Stromal cell of bone marrow (primary cell): ENCODE data around the gene PRR36.
"Not testable (repeated sequence)": the region's sequence is repeated elsewhere in the genome, so short reads cannot be mapped to it uniquely, and the experiment has no call there.

Source experiments
- DNase-seq: peaks from one replicate; pipeline ENCODE4 v3.0.0-alpha.2; 2012; ENCODE audit warnings: low read depth

PRR36 gene

DNA sequence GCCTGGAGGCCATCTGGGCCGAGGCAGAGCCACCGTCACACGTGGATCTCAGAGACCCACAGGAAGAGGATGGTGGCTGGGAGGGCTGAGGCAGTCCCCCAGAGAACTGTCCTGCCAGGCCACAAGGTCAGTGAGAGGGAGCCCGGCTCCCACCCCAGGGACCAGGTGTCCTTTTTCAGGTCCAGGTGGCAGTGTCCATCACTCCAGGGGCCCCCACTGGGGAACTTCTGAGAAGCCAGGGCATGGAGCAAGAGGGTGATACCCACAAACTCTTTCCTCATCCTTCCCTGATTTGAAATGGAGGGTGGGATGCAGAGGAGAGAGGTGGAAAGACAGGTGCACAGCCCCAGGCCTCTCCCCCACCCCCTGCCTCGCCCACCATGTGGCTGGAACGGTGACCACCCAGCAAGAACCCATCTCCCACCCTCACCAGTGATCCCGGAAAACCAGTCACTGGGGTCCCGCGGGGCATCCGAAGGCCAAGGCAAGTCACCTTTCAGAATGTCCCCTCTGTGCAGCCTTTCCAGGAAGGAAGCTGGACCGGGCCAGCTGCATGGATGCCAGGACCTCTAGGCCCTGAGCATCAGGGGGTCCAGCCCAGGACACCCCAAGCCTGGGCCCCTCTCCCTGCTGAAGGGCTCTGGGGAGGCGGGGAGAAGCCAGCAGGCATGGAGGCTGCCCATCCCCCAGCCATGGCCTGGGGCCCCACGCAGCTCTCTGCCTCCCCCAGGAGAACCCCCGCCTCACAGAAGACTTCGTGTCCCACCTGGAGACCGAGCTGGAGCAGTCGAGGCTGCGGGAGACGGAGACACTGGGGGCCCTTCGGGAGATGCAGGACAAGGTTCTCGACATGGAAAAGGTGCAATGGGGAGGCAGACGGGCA is 14.1 kb downstream of the PRR36 start:
- no peak for DNase-seq

DNA sequence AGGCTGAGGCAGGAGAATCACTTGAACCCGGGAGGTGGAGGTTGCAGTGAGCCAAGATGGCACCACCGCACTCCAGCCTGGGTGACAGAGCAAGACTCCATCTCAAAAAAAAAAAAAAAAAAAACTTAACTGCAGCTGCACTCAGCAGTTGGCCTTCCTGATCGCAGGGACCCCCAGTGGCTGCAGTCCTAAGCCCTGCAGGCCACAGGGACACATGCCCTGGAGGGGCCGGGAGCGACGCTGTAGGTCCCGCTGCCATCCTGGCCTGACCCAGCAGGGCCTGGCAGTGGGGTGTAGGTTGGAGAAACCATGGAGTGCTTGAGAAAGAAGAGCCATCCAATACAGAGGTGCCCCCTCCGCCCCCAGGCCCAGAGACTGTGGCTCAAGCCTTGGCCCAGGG is 15.1 kb downstream of the PRR36 start:
- not testable (repeated sequence) for DNase-seq

DNA sequence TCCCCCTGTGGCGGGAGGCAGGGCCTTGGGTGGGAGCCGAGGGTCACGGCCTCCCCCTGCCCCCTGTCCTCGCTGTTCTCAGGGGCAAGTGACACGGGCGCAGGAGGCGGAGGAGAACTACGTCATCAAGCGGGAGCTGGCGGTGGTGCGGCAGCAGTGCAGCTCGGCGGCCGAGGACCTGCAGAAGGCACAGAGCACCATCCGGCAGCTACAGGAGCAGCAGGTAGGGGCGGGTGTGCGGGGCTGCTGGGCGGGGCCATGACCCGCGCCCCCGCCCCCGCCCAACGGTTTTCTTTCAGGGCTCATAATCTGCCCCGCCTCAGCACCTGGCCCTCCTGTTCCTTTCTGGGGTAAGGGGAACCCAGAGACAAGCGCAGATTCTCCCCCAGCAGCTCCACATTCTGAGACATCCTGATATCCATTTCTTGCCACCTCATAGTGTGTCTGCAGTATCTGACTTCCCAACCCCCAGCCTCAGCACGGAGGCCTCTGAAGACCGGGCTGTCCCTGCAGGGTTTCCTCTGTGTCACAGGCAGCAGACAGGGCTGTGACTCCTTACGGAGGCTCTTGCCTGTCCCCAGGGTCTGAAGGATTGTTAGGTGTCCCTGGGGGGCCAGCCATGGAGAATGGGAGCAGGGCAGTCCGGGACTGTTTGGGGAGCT is 15.9 kb downstream of the PRR36 start:
- DNase-seq, result no peak

DNA sequence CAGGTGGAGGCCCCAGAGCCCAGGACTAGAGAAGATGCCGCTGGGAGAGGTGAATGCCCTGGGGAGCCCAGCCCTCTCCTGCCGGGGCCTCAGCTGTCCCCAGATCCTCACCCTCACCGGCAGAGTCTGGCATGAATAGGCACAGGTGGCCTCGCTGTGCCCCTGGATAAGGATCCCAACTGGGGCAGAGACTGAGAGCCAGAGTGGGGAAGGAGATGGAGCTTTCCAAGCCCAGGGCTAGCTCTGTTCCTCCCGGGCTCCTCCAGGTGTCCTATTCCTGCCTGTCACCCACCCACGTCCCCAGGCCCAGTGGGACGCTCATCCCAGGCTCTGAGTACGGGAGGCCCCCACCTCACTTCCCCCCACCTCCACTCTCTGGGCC is 16.5 kb downstream of the PRR36 start:
- no peak for DNase-seq

DNA sequence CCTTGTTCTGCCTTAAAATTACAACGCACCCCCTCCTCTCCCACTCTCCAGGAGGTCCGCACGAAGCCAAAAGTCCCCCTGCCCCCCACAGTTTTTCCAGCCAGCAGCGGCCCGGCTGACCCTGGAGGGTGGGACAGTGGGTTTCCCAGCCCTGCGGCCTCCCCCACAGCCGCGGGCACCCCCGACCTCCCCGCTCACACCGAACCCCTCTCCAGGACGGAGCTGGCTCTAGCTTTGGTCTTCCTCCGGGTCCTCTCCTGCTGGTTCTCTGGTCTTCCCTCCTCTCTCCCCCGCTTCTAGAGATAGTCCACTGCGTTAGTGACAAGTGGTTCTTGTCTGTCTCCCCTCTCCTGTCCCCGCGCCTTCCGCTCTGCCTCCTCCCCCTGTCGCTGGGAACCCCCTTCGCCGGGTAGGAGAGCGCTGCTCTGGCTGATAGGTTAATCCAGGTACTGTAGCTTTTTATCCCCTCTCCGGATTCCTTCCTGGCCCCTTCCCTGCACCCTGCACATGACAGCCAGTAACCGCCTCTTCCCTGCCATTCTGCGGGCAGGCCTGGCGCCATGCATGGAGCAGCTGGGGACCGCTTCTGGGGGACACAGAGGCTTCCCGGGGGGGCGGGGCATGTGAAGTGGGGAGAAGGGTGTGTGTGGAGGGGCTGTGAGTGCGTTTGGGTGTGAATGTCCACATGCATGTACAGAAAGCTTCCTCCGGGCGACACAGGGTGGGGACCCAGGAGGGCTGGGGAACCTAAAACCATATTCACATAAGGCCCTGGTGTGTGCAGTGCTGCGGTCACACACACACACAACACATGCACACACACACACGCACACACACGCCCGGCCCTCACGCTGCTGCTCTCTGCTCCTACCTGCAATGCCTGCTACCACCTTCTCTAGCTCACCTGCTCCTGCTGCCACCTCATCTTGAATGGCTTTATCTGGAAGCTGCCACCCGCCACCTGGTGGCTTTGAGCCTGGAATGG is 17.2 kb downstream of the PRR36 start:
- no peak for DNase-seq

DNA sequence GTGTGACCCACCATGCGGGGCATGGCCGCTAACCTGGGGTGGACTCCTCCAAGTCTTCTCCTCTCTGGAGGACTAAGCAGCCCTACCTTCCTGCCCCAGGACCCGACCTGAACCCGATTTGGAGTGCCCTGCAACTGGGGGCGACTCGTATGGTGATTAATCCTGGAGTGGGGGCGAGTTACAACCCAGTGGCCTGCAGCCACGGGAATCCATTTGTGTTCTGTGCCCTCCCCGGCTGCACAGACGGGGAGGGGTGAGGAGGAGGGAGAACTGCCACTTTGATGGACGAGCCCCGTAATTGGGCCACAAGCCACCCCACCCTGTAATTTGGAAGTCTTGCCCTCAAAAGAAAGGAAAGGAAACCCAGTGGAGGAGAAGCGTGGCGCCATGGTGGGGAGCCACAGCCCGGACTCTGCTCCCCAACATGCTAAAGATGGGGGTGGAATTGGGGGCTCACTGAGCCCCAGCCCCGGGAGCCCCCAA is 18.0 kb downstream of the PRR36 start:
- no peak for DNase-seq

DNA sequence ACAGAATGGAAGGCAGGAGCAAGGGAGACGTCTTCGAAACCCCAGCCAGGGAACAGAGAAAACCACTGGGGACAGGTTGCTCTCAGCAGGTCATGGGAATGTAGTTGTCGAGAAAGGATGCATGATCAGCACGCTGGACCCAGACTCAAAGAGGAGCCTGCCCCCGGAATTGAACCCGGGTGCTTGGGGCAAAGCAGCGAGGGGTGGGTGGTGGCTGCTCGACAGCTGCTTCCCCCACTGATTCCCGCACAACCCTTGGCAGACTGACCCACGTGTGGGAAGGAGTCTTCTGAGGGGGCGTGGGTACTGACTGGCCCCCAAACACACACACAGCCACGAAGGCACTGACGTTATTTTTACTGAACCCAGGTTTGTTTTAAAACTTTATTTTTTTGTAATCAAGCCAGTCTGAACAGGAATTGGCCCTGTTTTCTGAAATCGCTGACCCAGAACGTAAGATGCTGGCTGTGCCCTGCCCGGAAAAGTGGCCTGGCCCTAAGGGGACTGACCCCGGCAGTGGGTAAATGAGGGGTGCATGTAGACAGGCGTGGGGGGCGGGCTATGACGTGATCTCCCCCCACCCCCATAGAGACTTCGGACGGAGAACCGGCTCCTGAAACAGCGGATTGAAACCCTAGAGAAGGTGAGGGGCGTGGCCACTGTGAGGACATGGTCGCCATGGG is 18.6 kb downstream of the PRR36 start:
- no peak for DNase-seq

DNA sequence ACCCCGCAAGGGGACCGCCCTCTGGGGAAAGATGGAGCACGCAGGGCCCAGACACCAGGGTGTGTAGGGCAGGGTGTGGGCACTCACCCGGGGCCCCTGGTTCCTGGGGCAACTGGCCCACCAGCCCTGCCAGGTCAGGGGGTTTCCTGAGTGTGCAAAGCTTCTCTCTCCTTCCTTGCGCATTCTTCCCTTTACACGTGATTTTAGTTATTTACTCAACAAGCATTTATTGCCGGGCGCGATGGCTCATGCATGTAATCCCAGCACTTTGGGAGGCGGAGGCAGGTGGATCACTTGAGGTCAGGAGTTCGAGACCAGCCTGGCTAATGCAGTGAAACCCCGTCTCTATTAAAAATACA is 20.4 kb downstream of the PRR36 start:
- DNase-seq, result no peak

DNA sequence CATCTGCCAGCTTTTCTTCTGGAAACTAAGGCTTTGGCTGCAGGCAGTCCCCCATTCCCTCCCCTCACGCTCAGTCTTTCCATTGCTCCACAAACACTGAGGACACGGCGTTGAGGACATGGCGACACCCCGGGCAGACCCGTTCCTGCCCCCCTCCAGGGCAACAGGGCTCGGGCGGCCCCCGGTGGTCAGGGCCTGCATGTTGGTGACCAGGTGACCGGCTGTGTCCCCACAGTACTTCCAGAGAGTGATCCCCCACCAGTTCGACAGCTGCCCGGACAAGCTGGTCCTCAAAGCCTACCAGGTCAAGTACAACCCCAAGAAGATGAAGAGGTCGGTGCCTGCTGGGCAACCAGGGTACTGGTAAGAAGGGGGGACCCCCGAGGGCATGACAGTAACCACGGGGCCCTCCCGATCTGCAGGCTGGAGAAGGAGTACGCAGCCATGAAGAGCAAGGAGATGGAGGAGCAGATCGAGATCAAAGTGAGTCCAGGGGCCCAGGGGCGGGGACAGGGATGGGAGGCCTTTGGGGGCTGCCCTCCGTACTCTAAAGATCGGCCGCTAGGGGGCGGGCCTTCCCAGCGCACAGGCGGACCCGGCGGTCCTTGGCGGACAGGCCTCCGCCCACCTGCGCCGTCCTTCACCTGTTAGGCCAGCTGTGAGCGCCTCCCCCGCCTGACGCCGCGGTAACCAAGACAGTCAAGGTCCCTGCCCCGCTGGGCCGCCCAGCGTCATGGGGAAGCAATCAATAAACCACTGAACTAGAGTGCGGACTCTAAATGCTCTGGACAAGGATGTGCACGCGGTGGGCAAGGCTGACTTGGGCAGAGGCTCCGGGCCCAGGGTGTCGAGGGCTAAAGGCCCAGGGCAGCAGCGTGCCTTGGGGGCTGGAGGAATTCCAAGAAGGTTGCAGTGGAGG is 21.1 kb downstream of the PRR36 start:
- DNase-seq, result no peak

DNA sequence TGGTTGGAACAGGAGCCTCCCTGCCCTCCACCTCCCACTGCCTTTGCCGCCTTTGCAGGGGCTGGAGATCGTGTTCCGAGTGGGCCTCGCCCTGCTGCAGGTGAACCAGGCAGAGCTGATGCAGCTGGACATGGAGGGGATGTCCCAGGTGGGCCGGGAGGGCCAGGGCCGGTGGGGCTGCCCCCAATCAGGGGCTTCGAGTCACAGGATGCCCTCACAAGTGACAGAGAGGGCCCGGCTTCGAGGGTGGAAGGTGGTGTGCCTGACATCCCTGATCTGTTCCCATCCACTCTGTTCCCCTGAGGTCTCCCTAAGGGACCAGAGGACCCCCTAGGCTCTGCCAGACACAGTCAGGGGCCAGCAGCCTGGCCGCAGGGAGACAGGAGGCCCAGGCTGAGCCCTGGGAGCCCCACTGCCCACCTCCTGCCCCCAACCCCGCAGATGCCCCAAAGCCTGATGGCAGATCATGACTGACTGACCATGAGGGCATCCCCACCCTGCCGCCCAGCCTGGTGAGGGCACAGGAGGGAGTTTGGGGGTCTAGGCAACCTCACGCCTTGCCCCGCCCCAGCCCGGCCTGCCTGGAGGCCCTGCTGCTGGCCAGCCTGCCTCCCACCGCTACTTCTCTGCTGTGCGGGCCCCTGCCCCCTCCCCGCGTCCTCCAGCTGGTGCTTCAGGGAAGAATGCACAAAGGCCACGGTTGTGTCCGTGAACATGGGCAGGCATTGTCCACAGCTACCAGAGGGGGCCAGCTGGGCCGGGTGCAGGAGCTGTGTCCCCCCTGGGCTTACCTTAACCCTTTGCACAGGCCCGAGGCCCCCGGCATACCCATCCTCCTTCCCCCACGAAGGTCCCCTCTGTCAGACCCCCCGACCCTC is 22.3 kb downstream of the PRR36 start:
- DNase-seq, result no peak

DNA sequence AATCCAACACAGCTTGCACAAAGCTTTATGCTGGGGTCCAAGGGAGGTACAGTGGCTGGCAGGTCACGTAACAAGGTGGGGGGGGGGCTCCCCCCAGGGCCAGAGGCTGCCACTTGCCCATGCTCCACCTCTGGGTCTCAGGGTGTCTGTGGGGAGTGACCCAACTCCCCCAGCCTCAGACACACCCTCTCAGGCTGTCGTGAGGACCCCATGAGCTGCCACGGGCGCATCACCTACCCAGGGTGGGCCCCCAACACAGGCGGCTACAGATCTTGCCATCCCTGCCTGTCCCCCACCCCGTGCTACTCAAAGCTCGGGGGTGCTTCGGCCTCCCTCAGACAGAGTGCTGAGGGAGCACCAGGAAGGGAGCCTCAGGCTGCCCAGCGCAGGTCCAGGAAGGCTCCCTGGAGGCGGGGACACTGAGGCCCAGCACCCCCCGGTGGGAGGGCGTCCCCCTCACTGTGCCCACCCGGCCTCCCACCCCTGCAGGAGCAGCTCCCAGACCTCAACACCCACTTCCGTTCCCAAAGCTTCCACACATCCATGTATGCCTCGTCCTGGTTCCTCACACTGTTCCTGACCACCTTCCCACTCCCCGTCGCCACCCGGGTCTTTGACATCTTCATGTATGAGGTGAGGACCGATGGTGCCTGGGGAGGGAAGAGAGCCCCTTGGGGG is 23.1 kb downstream of the PRR36 start:
- no peak for DNase-seq

DNA sequence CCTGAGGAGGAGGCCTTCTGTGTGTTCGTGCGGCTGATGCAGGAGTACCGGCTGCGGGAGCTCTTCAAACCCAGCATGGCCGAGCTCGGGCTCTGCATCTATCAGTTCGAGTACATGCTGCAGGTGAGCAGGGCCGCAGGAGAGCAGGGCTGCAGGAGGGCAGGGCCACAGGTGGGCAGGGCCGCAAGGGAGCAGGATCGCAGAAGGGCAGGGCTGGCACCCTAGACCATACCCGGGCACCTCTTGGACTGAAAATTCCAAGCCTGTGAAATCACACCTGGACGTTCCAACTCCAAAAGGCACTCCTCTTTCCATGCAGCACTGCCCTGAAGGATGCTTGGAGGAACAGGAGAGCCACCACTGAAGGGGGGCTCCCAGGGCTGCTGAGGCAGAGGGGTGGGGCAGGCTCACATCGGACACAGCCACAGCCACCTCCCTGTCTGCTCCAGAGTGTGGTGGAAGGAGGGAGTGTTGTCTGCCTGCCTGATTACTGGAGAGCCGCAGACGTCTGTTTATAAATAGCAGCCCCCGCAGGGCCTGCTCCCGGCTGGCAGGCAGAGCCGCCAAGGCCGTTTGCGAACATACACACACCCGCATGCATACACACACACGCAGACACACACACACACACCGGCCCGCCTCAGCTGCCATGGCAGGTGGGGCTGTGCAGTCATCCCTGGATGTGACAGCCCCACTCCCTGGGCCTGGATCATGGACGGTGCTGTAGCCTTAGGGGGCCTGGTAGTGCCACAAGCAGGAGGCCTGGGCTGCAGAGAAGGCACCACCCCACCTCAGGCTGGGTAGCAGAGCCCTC is 24.0 kb downstream of the PRR36 start:
- DNase-seq, result no peak

DNA sequence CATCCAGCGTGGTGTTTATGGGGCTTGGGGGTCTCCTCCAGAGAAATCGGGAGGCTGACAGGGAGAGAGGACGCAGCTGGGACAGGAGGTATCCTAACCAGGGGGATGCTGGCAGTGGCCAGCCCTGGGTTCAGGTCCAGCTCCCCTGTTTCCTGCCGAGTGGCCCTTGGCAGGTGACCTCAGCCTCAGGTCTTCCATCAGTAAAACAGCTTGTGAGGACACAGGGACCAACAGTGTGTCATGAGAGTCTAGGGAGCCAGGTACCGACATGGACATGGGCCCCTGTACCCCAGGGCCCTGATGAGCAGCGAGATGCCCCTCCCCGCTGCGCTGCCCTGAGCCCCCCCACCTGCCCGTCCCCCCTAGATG is 24.6 kb downstream of the PRR36 start:
- DNase-seq, result no peak

DNA sequence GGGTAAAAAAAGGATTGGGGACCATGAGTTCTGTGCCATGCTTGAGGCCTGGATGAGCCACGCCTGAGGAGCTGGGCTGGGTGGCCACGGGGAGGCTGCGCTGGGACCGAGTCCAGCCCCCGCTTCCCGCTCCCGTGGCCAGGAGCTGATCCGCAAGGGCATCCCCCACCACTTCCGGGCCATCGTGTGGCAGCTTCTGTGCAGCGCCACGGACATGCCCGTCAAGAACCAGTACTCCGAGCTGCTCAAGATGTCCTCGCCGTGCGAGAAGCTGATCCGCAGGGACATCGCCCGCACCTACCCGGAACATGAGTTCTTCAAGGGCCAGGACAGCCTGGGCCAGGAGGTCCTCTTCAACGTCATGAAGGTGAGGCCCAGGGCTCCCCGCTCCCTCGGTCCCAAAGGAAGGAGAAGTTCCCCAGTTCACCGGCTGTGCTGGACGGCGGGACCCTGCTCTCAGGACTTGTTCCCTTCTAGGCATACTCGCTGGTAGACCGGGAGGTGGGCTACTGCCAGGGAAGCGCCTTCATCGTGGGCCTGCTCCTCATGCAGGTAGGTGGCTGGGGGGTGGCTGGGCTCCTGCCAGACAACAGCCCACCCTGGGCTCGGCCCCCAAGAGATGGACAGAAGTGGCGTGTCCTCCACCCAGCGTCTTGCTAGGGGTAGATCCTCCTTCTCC is 25.3 kb downstream of the PRR36 start:
- DNase-seq, result no peak

DNA sequence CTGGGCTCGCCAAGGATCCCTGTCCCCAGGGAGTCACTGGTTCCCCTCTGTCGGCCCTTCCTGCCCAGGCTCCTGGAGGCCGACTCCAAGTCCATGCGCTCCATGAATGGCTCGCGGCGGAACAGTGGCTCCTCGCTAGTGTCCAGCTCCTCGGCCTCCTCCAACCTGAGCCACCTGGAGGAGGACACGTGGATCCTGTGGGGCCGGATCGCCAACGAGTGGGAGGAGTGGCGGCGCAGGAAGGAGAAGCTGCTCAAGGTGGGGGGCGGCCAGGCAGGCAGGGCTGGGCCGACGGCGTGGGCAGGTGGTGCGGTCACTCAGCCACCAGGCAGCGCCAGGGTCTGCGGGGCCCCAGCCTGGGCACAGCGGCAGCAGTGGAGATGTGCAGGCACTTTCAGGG is 26.5 kb downstream of the PRR36 start:
- DNase-seq, result no peak

DNA sequence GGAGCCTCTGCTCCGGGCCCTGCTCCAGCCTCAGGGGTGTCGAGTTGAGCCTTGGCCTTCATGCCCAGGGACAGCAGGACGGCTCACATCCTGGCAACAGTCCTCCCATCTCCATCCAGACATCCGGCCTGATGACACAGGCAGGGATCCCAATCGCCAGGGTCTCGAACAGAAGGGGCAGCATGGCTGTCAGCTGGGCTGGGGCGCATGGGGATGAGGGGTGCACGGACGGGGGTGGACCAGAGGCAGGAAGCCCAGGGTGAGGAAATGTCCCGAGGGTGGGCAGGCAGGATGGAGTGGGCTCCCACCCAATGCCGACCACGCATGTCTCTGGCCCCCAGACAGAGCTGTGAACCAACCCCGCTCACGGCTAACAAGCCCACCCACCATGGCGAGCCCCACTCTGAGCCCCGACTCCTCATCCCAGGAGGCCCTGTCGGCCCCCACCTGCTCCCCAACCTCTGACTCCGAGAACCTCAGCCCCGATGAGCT is 28.0 kb downstream of the PRR36 start:
- DNase-seq, result no peak

DNA sequence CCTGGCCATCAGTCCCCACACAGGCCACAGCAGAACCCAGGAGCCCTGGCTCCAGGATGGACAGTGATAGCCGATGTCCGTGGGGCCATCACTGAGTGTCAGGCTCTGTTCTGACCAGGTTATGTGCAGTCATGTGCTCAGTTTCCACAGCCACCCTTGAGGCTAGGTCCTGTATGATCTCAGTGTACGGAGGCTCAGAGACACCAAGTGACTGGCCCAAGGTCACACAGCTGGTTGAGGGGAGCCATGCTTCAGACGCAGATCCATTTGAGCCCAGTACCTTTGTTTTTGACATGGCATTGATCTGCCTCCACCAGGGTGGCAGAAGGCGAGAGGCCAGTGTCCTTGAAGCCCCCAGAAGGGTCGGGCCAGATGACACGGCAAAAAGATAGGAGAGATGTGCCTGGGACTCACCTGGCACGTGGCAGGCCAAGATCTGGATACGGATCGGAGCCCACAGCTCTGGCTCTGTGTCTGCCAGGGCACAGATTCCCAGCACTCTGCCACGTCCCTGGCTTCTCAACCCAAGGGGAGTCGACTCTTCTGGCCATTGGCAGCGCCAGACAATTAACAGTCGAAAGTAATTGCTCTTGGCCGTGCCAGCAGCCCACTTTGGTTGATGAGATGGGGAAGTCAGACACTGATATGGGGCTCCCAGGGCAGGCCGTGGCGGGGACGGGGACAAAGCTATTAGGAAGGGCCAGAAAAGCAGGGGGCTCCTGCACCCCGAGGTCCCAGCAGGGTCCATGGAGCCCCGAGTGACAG is 28.6 kb downstream of the PRR36 start:
- DNase-seq, result no peak
